Activated T-cell treated with anti-CD3 and anti-CD28 coated beads, Interleukin-2, amount 50 U/mL, for 72 hours (primary cell): ENCODE results near the gene NKD1. TPM values are rescaled to one million over a fixed set of nuclear protein-coding genes. Genes with fewer than 3 reads are reported as not detected.

Source experiments
- ATAC-seq, 2 donors: fragments of 150-1000 bp; cut with Tn5 transposase; replicated peaks in 1 of 2; 2 replicates each; pipeline ENCODE4 v1.10.0; 2021; ENCODE audit warnings: moderate library complexity in 2 of 2, mild to moderate bottlenecking in 1 of 2
- DNase-seq, 2 donors: peaks; one replicate each; pipeline ENCODE4 v3.0.0; 2021 to 2022; ENCODE audit warnings: mixed read lengths in 1 of 2
- H3K27ac Mint-ChIP-seq: one replicate; pipeline ENCODE4 v1.8.0; 2022; ENCODE audit warnings: mild to moderate bottlenecking, moderate library complexity, mixed read lengths
- H3K27me3 Mint-ChIP-seq: one replicate; pipeline ENCODE4 v1.8.0; 2022; ENCODE audit warnings: low read depth, mixed read lengths
- H3K36me3 Mint-ChIP-seq, 2 donors: one replicate each; pipeline ENCODE4 v1.8.0; 2022; ENCODE audit warnings: mixed read lengths in 2 of 2, mild to moderate bottlenecking in 1 of 2; ENCODE audit not compliant: insufficient read depth in 2 of 2
- H3K4me1 Mint-ChIP-seq: one replicate; pipeline ENCODE4 v1.8.0; 2022; ENCODE audit warnings: low read depth, mixed read lengths
- H3K4me3 Mint-ChIP-seq, 2 donors: one replicate each; pipeline ENCODE4 v1.8.0; 2022; ENCODE audit warnings: mild to moderate bottlenecking in 2 of 2, mixed read lengths in 2 of 2, moderate library complexity in 2 of 2
- H3K9me3 Mint-ChIP-seq, 2 donors: one replicate each; pipeline ENCODE4 v1.8.0; 2022; ENCODE audit warnings: mixed read lengths in 2 of 2
- total RNA-seq, 2 donors: library from RNA; stranded (reverse); gene quantifications; one replicate each; pipeline ENCODE4 v1.2.3, GENCODE V29; 2022

The NKD1 gene
- total RNA-seq, 2 donors from 2014 or later, result 0.96 to 2.4 TPM

- no peaks in the 10 kb centered on the region for H3K36me3 Mint-ChIP-seq
- H3K4me1 Mint-ChIP-seq, result peaks cover 10% of the 10 kb centered on the region
- no peak overlapping the region for H3K27ac Mint-ChIP-seq
- H3K27me3 Mint-ChIP-seq, result no peaks in the 10 kb centered on the region
- H3K4me3 Mint-ChIP-seq, result no peak overlapping the region
- no peaks in the 10 kb centered on the region for H3K9me3 Mint-ChIP-seq
- ATAC-seq (no peak), DNase-seq (no peak)
These were observed 89.8 kb downstream of the NKD1 start for GRCh38 chr16:50637716-50638602.

GRCh38 chr16:50638816-50639670, 90.8 kb downstream of the NKD1 start:
- ATAC-seq, result no peak
- no peaks in the 10 kb centered on the region for H3K27me3 Mint-ChIP-seq
- no peaks in the 10 kb centered on the region for H3K36me3 Mint-ChIP-seq
- H3K4me1 Mint-ChIP-seq, result peaks cover 10% of the 10 kb centered on the region
- H3K27ac Mint-ChIP-seq, result no peak overlapping the region
- DNase-seq, result no peak
- H3K4me3 Mint-ChIP-seq, result no peak overlapping the region
- no peaks in the 10 kb centered on the region for H3K9me3 Mint-ChIP-seq

- ATAC-seq, result no peak
- Mint-ChIP-seq H3K9me3 (no peaks in the 10 kb centered on the region), H3K4me1 (peaks cover 16% of the 10 kb centered on the region)
These were observed 92.2 kb downstream of the NKD1 start for GRCh38 chr16:50640391-50640790.

GRCh38 chr16:50640919-50641817, 93.0 kb downstream of the NKD1 start:
- Mint-ChIP-seq H3K9me3 (no peaks in the 10 kb centered on the region), H3K27ac (no peak overlapping the region), H3K36me3 (no peaks in the 10 kb centered on the region), H3K27me3 (no peaks in the 10 kb centered on the region), H3K4me1 (peaks cover 11% of the 10 kb centered on the region), H3K4me3 (no peak overlapping the region)
- ATAC-seq (no peak), DNase-seq (no peak)

More at GRCh38 chr16:50640391-50640790, 92.2 kb downstream of the NKD1 start:
- Mint-ChIP-seq H3K36me3 (no peaks in the 10 kb centered on the region), H3K27ac (no peak overlapping the region), H3K27me3 (no peaks in the 10 kb centered on the region), H3K4me3 (no peak overlapping the region)
- no peak for DNase-seq

- no peaks in the 10 kb centered on the region for H3K36me3 Mint-ChIP-seq
- no peak for DNase-seq
- H3K27me3 Mint-ChIP-seq, result no peaks in the 10 kb centered on the region
- H3K9me3 Mint-ChIP-seq, result no peaks in the 10 kb centered on the region
- ATAC-seq, result no peak
- H3K27ac Mint-ChIP-seq, result no peak overlapping the region
- peaks cover 10% of the 10 kb centered on the region for H3K4me1 Mint-ChIP-seq
- no peak overlapping the region for H3K4me3 Mint-ChIP-seq
These were observed 93.6 kb downstream of the NKD1 start for GRCh38 chr16:50641818-50642187.

GRCh38 chr16:50642349-50642748, 94.2 kb downstream of the NKD1 start:
- Mint-ChIP-seq H3K4me3 (no peak overlapping the region), H3K4me1 (peaks cover 6% of the 10 kb centered on the region), H3K9me3 (no peaks in the 10 kb centered on the region), H3K27me3 (no peaks in the 10 kb centered on the region), H3K36me3 (no peaks in the 10 kb centered on the region), H3K27ac (no peak overlapping the region)
- DNase-seq (no peak), ATAC-seq (peak; percentile 22 to 73)

GRCh38 chr16:50643192-50643591, 95.0 kb downstream of the NKD1 start:
- H3K9me3 Mint-ChIP-seq, result no peaks in the 10 kb centered on the region
- no peak overlapping the region for H3K4me3 Mint-ChIP-seq
- peaks cover 6% of the 10 kb centered on the region for H3K4me1 Mint-ChIP-seq
- H3K36me3 Mint-ChIP-seq, result no peaks in the 10 kb centered on the region
- no peak for DNase-seq
- no peaks in the 10 kb centered on the region for H3K27me3 Mint-ChIP-seq
- no peak overlapping the region for H3K27ac Mint-ChIP-seq
- no peak for ATAC-seq

GRCh38 chr16:50644245-50644644, 96.0 kb downstream of the NKD1 start:
- H3K36me3 Mint-ChIP-seq, result no peaks in the 10 kb centered on the region
- DNase-seq, result no peak
- peaks cover 6% of the 10 kb centered on the region for H3K4me1 Mint-ChIP-seq
- ATAC-seq, result no peak
- no peaks in the 10 kb centered on the region for H3K9me3 Mint-ChIP-seq
- no peak overlapping the region for H3K4me3 Mint-ChIP-seq
- no peaks in the 10 kb centered on the region for H3K27me3 Mint-ChIP-seq
- no peak overlapping the region for H3K27ac Mint-ChIP-seq

- ATAC-seq, result peak; percentile 70 to 74
These were observed 96.5 kb downstream of the NKD1 start for GRCh38 chr16:50644729-50645128.

GRCh38 chr16:50645563-50646220, 97.5 kb downstream of the NKD1 start:
- ATAC-seq (no peak), DNase-seq (no peak)
- no peaks in the 10 kb centered on the region for H3K9me3 Mint-ChIP-seq
- H3K4me1 Mint-ChIP-seq, result peaks cover 6% of the 10 kb centered on the region
- H3K36me3 Mint-ChIP-seq, result no peaks in the 10 kb centered on the region
- no peak overlapping the region for H3K27ac Mint-ChIP-seq
- H3K27me3 Mint-ChIP-seq, result no peaks in the 10 kb centered on the region
- no peak overlapping the region for H3K4me3 Mint-ChIP-seq

More at GRCh38 chr16:50644729-50645128, 96.5 kb downstream of the NKD1 start:
- H3K27ac Mint-ChIP-seq, result no peak overlapping the region
- DNase-seq, result peak; percentile 41 to 47
- no peaks in the 10 kb centered on the region for H3K27me3 Mint-ChIP-seq
- no peaks in the 10 kb centered on the region for H3K36me3 Mint-ChIP-seq
- peaks cover 6% of the 10 kb centered on the region for H3K4me1 Mint-ChIP-seq
- no peak overlapping the region for H3K4me3 Mint-ChIP-seq
- no peaks in the 10 kb centered on the region for H3K9me3 Mint-ChIP-seq

GRCh38 chr16:50646345-50646744, 98.1 kb downstream of the NKD1 start:
- DNase-seq (no peak), ATAC-seq (no peak)
- H3K27me3 Mint-ChIP-seq, result no peaks in the 10 kb centered on the region
- H3K9me3 Mint-ChIP-seq, result no peaks in the 10 kb centered on the region
- no peak overlapping the region for H3K4me3 Mint-ChIP-seq
- H3K27ac Mint-ChIP-seq, result no peak overlapping the region
- no peaks in the 10 kb centered on the region for H3K36me3 Mint-ChIP-seq
- H3K4me1 Mint-ChIP-seq, result peaks cover 6% of the 10 kb centered on the region

- Mint-ChIP-seq H3K4me1 (no peaks in the 10 kb centered on the region), H3K27me3 (no peaks in the 10 kb centered on the region), H3K36me3 (no peaks in the 10 kb centered on the region), H3K9me3 (peaks cover 4 to 5% of the 10 kb centered on the region in 2 donors), H3K4me3 (no peak overlapping the region), H3K27ac (no peak overlapping the region)
- DNase-seq (no peak), ATAC-seq (no peak)
These were observed 103.7 kb downstream of the NKD1 start for GRCh38 chr16:50651835-50652438.
